Fibroblast of peridontal ligament (primary cell): ENCODE data around the gene ENDOD1.

ENCODE experiments used
- DNase-seq: peaks from one replicate; pipeline ENCODE4 v3.0.0-alpha.2; 2010; ENCODE audit errors: extremely low read depth

Gene ENDOD1

DNA sequence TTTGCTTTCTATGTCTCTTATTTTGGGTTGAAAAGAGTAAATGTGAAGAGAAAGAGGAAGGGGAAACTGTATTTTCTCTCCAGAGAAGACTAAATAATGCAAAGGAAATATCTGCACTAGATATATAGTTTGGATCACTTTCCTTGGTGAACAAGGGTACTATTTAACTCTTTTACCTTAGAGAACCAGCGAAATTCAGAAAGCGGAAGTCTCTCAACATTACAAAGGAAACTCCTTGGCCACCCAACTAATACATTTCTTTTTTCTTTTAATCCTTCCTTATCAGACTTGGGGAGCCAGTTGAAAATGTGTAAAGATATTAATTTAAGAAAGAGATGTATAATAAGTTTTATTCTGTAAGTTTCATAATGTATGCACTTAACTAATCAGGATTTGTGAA lies 77.1 kb downstream of the ENDOD1 start:
- DNase-seq: no peak

DNA sequence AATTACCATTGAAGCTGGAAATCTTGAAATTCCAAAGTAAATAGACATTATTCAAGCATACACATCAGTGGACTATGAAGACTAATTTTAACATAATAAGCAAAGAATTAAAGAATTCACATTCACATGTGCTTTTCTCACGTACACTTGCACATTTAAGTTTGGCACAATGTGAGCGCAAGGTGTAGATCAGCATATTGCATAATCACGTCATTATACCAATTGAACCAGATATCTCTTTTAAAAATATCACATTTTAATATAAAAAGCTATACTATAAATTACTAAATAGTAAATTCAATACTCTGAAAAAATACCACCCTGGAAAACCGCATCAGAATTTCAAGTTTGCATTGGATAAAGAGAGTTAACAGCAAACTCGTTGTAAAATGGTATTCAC lies 80.6 kb downstream of the ENDOD1 start:
- no peak for DNase-seq

DNA sequence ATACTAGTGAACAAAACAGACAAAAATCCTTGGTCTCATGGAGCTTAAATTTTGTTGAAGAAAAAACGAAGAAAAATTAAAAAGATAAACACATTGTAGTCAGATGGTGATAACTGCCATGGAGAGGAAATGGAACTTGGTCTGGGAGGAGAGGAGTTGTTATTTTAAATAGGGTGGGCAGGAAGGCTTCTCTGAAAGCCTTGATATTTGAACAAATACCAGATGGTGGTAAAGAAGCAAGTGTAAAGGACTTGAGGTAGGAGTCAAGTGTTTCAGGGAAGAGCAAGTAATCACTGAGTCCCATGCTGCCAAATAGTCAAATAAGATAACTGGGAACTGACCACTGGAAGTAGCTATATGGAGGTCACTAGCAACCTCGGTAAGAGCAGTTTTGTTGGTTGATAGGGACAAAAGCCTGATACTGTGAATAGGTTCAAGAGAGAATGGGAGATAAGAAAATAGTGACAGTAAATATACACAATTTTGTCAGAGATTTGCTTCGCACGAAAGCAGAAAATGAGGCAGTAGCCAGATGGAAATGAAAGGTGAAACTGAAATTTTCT lies 86.3 kb downstream of the ENDOD1 start:
- DNase-seq: no peak
